K562 (cell line): Measurements from ENCODE around the gene ELMOD2. TPM values are rescaled to one million over a fixed set of nuclear protein-coding genes. Genes with fewer than 3 reads are reported as not detected.

Source experiments
- ATAC-seq: fragments of 200-7000 bp; cut with Tn5 transposase; 3 replicates; pipeline ENCODE4 v1.9.1; 2020; ENCODE audit warnings: moderate library complexity
- BruUV-seq: library from RNA; stranded (reverse); fragments of 400-500 nt; replicated peaks from 2 replicates; lab custom pipeline; 2021; lab: Mats Ljungman, UMichigan
- CTCF ChIA-PET: fragments of 300-600 bp; formaldehyde crosslinking; extraction: SDS; loops from one replicate; lab custom pipeline; 2021; ENCODE audit warnings: low intra/inter-chr PET ratio; lab: Yijun Ruan, JAX
- POLR2A ChIA-PET: fragments of 300-600, 350-650 bp; sonication (Branson Sonifier 250); formaldehyde crosslinking; extraction: SDS; loops from one replicate; lab custom pipeline; 2021; ENCODE audit warnings: antibody characterized with exemption, inconsistent platforms; lab: Yijun Ruan, JAX
- DNase-seq, 4 experiments: peaks; one replicate each; pipeline versions ENCODE4 v3.0.0 to v3.0.0-alpha.2; 2011 to 2018; ENCODE audit warnings: low spot score in 3 of 4, mixed read lengths in 3 of 4; ENCODE audit errors: extremely low read depth in 1 of 4
- FAIRE-seq: peaks from 2 replicates; lab custom pipeline; 2011; peaks lifted over from hg19 to GRCh38; lab: Jason Lieb, UNC
- H2AFZ ChIP-seq: 2 replicates; pipeline ENCODE4 v1.6.0; 2011; ENCODE audit warnings: low read depth, low read length, control low read depth, inconsistent platforms
- H3K27ac ChIP-seq: fragments of 200-600 bp; 3 replicates; pipeline ENCODE4 v1.8.0; 2011; ENCODE audit warnings: low read depth, mild to moderate bottlenecking, control low read depth, inconsistent platforms, low read length, moderate library complexity, mixed read lengths; ENCODE audit errors: extremely low read depth
- H3K27me3 ChIP-seq, 2 experiments: fragments of 300-600 bp in 1 of 2; 2 replicates in 1 of 2; 3 replicates in 1 of 2; pipeline versions ENCODE4 v1.6.0 to v1.8.0; 2011; ENCODE audit warnings: inconsistent platforms in 2 of 2, low read length in 2 of 2, mild to moderate bottlenecking in 1 of 2, mixed read lengths in 1 of 2, moderate library complexity in 1 of 2; ENCODE audit not compliant: control insufficient read depth in 2 of 2, insufficient read depth in 2 of 2
- H3K36me3 ChIP-seq: fragments of 300-600 bp; 3 replicates; pipeline ENCODE4 v1.8.0; 2011; ENCODE audit warnings: mild to moderate bottlenecking, low read length, inconsistent platforms; ENCODE audit not compliant: control insufficient read depth, insufficient read depth
- H3K4me1 ChIP-seq, 2 experiments: fragments of 200-600 bp in 1 of 2; replicated peaks in 1 of 2; 2 replicates in 1 of 2; 3 replicates in 1 of 2; pipeline versions ENCODE4 v1.5.1 to v1.8.0; 2011; ENCODE audit warnings: inconsistent platforms in 2 of 2, low read length in 2 of 2, mild to moderate bottlenecking in 1 of 2, mixed read lengths in 1 of 2, moderate library complexity in 1 of 2; ENCODE audit not compliant: control insufficient read depth in 2 of 2, insufficient read depth in 2 of 2
- H3K4me2 ChIP-seq: 2 replicates; pipeline ENCODE4 v1.6.1; 2011; ENCODE audit warnings: low read length, control low read depth, inconsistent platforms, mixed read lengths; ENCODE audit not compliant: insufficient read depth
- H3K4me3 ChIP-seq: fragments of 200-600 bp; sonication (generic), shearing (Covaris generic); 2 replicates; pipeline ENCODE4 v1.5.1; 2016; ENCODE audit warnings: control low read depth, inconsistent platforms
- H3K79me2 ChIP-seq: fragments of 200-600 bp; 3 replicates; pipeline ENCODE4 v1.8.0; 2011; ENCODE audit warnings: low read length, inconsistent platforms; ENCODE audit not compliant: control insufficient read depth, insufficient read depth
- H3K9ac ChIP-seq, 2 experiments: 2 replicates each; pipeline versions ENCODE4 v1.6.0 to v1.6.1; 2011; ENCODE audit warnings: low read depth in 2 of 2, low read length in 2 of 2, control low read depth in 1 of 2, inconsistent platforms in 1 of 2, mild to moderate bottlenecking in 1 of 2, mixed read lengths in 1 of 2; ENCODE audit not compliant: insufficient read depth in 1 of 2
- H3K9me1 ChIP-seq: one replicate; pipeline ENCODE4 v1.6.0; 2011; ENCODE audit warnings: inconsistent platforms, mild to moderate bottlenecking, low read length, moderate library complexity; ENCODE audit not compliant: control insufficient read depth, insufficient read depth
- H3K9me3 ChIP-seq: replicated peaks from 2 replicates; pipeline ENCODE4 v1.5.1; 2011; ENCODE audit warnings: low read depth, low read length, inconsistent platforms; ENCODE audit not compliant: control insufficient read depth, insufficient read depth
- H4K20me1 ChIP-seq: replicated peaks from 2 replicates; pipeline ENCODE4 v1.6.1; 2011; ENCODE audit warnings: low read length, inconsistent platforms, mixed read lengths; ENCODE audit not compliant: control insufficient read depth, insufficient read depth
- BDP1 ChIP-seq: IDR thresholded peaks from 3 replicates; pipeline ENCODE4 v1.6.1; 2011; ENCODE audit not compliant: insufficient read length, insufficient read depth
- MBD1 ChIP-seq: fragments of 250-450 bp; sonication (Bioruptor Pico); IDR thresholded peaks from 2 replicates; pipeline ENCODE4 v1.8.0; 2022; ENCODE audit warnings: inconsistent platforms
- NR4A1 ChIP-seq, 2 experiments: fragments of 250-450 bp in 1 of 2; fragments of 450-650 bp in 1 of 2; sonication (Bioruptor Pico) in 1 of 2; IDR thresholded peaks; 2 replicates each; pipeline versions ENCODE4 v1.4.0 to v1.6.1; 2016 to 2020; ENCODE audit warnings: mild to moderate bottlenecking in 2 of 2, missing compliant biosample characterization in 1 of 2, missing genetic modification characterization in 1 of 2, moderate library complexity in 1 of 2
- RB1 ChIP-seq: fragments of 450-650 bp; IDR thresholded peaks from 2 replicates; pipeline ENCODE4 v1.6.1; 2017; ENCODE audit warnings: low read depth, mild to moderate bottlenecking
- RUNX1 ChIP-seq: sonication (generic); IDR thresholded peaks from 2 replicates; pipeline ENCODE4 v1.6.1; 2016; ENCODE audit warnings: antibody characterized with exemption, low read depth
- XRCC5 ChIP-seq: fragments of 200-400 bp; formaldehyde crosslinking; IDR thresholded peaks from 2 replicates; pipeline ENCODE4 v1.6.1; 2017; ENCODE audit warnings: low read depth, mild to moderate bottlenecking, low read length
- WGBS: fragments of 100-300 bp; shearing (Covaris generic); methylation state at CpG from one replicate; pipeline ENCODE4 v1.1.6; 2016; ENCODE audit warnings: low coverage, mixed read lengths; ENCODE audit not compliant: insufficient coverage; ENCODE audit errors: missing lambda C conversion rate; 5-methylcytosine and 5-hydroxymethylcytosine counted together
- in situ Hi-C: fragments of 300-500 bp; cut with MboI; formaldehyde crosslinking; loops from 4 replicates; pipeline ENCODE4 v1.15.0; 2018; ENCODE audit warnings: inconsistent platforms, mixed read lengths
- intact Hi-C: fragments of 100-400 bp; cut with micrococcal nuclease; formaldehyde crosslinking; loops from 2 replicates; pipeline ENCODE4 v1.14.2; 2022
- polyA plus RNA-seq, 8 experiments: library from polyadenylated mRNA; depleted of rRNA in 4 of 8; stranded (reverse) in 5 of 8; unstranded in 3 of 8; fragments of >200 nt; fragmentation: Nextera tagmentation in 2 of 8; fragmentation: Illumina TruSeq in 1 of 8; extraction: Ambion mirVana in 2 of 8; extraction: Trizol in 1 of 8; gene quantifications; 2 replicates each; pipeline versions ENCODE4 v1.2.1 to v1.2.3, GENCODE V29; 2011 to 2014; ENCODE audit warnings: inconsistent platforms in 1 of 8, missing spikeins in 1 of 8
- total RNA-seq, 7 experiments: library from RNA; depleted of rRNA in 6 of 7; stranded (reverse); fragments of >200 nt in 6 of 7; fragmentation: Illumina TruSeq in 2 of 7; extraction: Trizol in 2 of 7; gene quantifications; 2 replicates each; pipeline versions ENCODE4 v1.2.1 to v1.2.3, GENCODE V29; 2011 to 2021; ENCODE audit warnings: low replicate concordance in 1 of 7
- TF ChIP-seq, protein P1 (sequence below): sonication (generic); formaldehyde crosslinking; IDR thresholded peaks from 2 replicates; pipeline ENCODE4 v1.8.0; 2022; ENCODE audit warnings: missing genetic modification reagents, mild to moderate bottlenecking, borderline replicate concordance
- TF ChIP-seq, protein P2 (sequence below): fragments of 250-450 bp; sonication (Bioruptor Pico); IDR thresholded peaks from 2 replicates; pipeline ENCODE4 v1.5.0; 2022; ENCODE audit warnings: mild to moderate bottlenecking

The ELMOD2 gene
- total and polyA plus RNA-seq, 9 of the 15 experiments (the other 6 are each of a cell fraction or from before 2014, with no cell fraction given): 11.0 to 23.3 (median 14.3) TPM

- H3K9me1 ChIP-seq: no peaks in the 10 kb centered on the region
- 0% methylated on average over 3 of the region's 3 CpGs for WGBS
- no peak overlapping the region for H3K4me2 ChIP-seq
- H2AFZ ChIP-seq: no peak overlapping the region
- no peak overlapping the region for H3K27ac ChIP-seq
- FAIRE-seq (no peak), ATAC-seq (no peak), DNase-seq (no peak)
- H3K9ac ChIP-seq: no peak overlapping the region
- ChIA-PET CTCF (no interaction called here), POLR2A (interaction anchor here (1.4 kb wide), 1 partner anchor 13 kb away, joined by 3 read pairs; the partner anchor contains the start of gene UCP1)
- intact Hi-C loops: no loop called here
- H3K79me2 ChIP-seq: no peaks in the 10 kb centered on the region
- H3K9me3 ChIP-seq: no peaks in the 10 kb centered on the region
- peaks cover 0 to 4% of the 10 kb centered on the region in 2 experiments; a peak in 2 of 5 replicates for H3K4me1 ChIP-seq
- TF ChIP-seq NR4A1 (CRISPR knock-in tag; IDR thresholded peaks at IDR 0.05): no peak
- no peak for TF ChIP-seq NR4A1 (tag; IDR thresholded peaks at IDR 0.05)
- TF ChIP-seq, protein P1, sequence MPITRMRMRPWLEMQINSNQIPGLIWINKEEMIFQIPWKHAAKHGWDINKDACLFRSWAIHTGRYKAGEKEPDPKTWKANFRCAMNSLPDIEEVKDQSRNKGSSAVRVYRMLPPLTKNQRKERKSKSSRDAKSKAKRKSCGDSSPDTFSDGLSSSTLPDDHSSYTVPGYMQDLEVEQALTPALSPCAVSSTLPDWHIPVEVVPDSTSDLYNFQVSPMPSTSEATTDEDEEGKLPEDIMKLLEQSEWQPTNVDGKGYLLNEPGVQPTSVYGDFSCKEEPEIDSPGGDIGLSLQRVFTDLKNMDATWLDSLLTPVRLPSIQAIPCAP (CRISPR knock-in tag): no peak
- no peak for TF ChIP-seq RUNX1
- TF ChIP-seq BDP1: no peak
- no peak for TF ChIP-seq XRCC5
- no peak for TF ChIP-seq RB1
- TF ChIP-seq, protein P2, sequence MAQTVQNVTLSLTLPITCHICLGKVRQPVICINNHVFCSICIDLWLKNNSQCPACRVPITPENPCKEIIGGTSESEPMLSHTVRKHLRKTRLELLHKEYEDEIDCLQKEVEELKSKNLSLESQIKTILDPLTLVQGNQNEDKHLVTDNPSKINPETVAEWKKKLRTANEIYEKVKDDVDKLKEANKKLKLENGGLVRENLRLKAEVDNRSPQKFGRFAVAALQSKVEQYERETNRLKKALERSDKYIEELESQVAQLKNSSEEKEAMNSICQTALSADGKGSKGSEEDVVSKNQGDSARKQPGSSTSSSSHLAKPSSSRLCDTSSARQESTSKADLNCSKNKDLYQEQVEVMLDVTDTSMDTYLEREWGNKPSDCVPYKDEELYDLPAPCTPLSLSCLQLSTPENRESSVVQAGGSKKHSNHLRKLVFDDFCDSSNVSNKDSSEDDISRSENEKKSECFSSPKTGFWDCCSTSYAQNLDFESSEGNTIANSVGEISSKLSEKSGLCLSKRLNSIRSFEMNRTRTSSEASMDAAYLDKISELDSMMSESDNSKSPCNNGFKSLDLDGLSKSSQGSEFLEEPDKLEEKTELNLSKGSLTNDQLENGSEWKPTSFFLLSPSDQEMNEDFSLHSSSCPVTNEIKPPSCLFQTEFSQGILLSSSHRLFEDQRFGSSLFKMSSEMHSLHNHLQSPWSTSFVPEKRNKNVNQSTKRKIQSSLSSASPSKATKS (CRISPR knock-in tag): no peak
- TF ChIP-seq MBD1 (CRISPR knock-in tag): no peak
- peaks cover 9 to 24% of the 10 kb centered on the region in 2 experiments; a peak in 4 of 5 replicates for H3K27me3 ChIP-seq
- in situ Hi-C loops: no loop called here
- H4K20me1 ChIP-seq: no peaks in the 10 kb centered on the region
- BruUV-seq: no TSS peak
- no peaks in the 10 kb centered on the region for H3K36me3 ChIP-seq
- H3K4me3 ChIP-seq: no peak overlapping the region
These were observed 57.1 kb downstream of the ELMOD2 start for GRCh38 chr4:140581078-140581477.
